SU-DHL-6 (cell line): ENCODE measurements around the gene RAD51B.

ENCODE experiments used
- CTCF ChIP-seq: fragments of 200-600 bp; sonication (generic); IDR thresholded peaks from one replicate; pipeline ENCODE4 v1.5.1; 2017; ENCODE audit warnings: antibody characterized with exemption, mild to moderate bottlenecking, low read length, moderate library complexity; ENCODE audit not compliant: insufficient read depth, poor library complexity, severe bottlenecking
- EZH2phosphoT487 ChIP-seq: fragments of 200-600 bp; sonication (generic), shearing (Covaris generic); conservative IDR thresholded peaks from 2 replicates; pipeline ENCODE4 v1.6.1; 2018; ENCODE audit warnings: mild to moderate bottlenecking, antibody characterized with exemption, low read length, moderate library complexity, mixed read lengths

GRCh38 chr14:67833403-67833802 is 13.8 kb downstream of the RAD51B start:
- TF ChIP-seq CTCF (no peak), EZH2phosphoT487 (no peak)
